Measurements from ENCODE around the gene ZBTB20.

Gene ZBTB20

DNA sequence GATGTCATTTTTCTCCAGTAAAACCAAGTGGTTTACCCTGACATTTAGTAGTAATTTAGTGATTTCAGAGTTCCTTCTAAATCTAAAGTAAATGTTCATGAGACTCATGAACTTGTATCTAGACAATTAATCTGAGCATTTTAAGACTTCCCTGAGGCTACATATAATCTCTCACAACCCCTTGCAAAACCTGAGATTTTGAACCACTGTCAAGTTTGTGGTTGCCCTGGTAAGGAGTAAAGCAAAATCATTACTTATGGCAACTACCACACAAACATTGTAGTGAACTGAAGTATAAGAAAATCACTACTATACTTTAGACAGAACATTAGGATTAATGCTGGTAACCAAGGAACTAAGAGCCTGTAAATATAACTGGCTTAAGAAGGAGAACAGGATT is 483.1 kb downstream of the ZBTB20 start:
- no peak for DNase-seq

DNA sequence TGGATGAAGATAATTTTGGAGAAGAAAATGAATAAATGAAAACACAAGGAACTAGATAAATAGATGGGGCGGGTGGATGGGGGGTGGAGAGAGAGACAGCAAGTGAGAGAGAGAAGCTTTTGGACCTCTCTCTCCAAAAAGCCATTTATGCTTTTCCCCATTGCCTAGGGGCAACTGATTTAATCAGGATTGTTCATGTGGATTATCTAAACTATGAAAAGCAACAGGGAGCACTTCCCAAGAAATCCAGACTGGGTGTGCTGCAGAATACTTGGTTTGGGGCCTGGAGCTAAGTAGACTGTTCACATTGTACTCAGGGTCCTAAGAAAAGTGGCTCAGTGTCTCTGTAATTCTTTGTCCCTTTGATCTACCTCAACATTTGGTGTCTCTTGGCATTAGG is 486.3 kb downstream of the ZBTB20 start:
- no peak for DNase-seq

DNA sequence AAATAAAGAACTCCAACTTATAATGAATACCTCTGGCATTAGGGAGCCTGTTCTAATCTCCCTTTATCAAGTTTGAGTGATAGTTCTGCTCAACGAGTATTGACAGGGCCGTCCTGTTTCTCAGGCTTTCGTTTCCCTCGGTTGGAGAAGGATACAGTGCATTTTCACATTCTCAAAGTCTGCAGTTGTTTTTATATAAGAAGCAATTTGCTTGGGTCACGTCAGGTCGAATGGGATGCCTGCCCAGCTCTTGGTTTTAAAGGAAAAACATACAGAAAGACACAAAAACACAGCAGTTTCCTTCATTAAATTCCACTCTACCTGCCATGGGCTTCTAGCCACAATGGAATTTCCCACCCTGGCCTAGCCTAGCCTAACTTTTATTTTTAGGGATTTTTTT is 487.0 kb downstream of the ZBTB20 start:
- no peak for DNase-seq

DNA sequence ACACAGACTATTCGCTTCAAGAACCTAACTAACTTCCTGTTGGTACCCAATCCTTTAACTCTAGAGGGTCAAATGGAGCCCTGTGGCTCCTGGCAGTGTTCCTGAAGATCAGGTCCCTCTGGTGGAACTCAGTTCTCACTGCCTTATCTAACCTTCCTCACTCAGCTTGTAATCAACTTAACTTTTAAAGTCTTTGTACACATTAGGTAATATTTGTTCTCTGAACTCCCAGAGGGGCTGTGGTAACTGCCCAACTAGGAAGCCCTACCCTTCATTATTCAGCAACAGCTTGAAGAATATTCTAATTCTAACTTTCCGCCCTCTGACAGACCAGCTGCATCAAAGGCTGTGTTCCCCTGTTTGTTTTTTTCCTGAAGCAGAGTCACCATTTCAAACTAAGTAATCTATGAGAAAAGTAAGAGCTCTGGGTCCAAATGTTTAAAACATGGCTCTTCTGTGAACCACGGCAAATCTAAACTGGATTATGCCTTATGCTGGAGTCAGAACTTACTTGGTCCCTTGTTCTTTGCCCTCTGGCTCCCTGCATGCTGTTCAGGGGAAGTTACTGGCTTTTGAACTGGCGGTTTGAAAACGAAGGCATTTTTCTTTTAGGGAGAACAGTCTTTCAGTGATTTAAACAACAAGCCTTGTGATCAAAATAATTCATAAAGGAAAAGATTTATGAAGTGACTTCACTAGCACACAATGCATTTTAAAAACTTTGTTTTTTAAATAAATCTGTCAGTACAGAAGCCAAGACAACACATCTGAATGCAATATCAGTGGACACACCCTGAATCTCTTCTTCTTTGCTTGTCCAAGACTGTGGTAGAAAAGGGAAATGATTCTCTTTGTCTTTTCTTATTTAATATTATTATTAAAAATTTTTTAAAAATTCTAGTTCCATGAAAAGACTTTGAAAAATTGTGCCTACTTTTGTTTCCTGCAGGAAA is 487.7 kb downstream of the ZBTB20 start:
- DNase-seq: no peak

DNA sequence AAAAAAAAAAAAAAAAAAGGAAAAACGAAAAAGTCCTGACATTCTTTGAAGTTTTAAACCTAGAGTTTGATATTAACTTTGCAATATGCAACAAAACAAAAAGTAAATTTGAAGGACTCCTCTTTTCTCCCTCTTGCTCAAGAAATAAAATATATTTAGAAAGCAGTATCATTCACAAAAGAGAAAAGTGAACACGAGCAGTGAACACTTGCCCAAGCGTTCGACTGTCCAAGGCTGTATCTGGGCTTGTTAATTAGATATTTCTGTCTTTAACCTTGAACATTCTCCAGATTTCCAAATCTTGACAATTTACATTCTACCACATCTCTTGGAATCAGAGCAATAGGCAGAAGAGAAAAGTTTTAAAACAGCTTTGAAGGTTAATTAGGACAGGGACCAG is 495.5 kb downstream of the ZBTB20 start:
- no peak for DNase-seq

DNA sequence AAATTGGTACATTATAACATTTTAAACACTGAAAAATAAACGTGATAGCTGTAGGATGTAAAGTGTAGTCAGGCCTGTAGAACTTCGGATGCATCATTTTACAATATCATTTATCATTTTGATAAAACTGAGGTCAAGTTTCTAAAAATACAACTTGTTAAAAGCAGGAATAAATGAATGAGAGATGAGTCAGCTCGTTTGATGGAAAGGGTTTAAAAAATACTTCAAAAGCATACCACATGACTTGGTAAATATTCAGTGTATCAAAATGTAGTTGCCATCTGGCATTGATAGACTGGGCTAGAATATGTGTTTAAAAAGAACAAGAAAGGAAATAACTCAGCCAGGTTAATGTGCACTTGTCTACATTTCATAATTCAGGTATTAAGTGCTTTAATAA is 496.3 kb downstream of the ZBTB20 start:
- DNase-seq: peak; percentile 38

DNA sequence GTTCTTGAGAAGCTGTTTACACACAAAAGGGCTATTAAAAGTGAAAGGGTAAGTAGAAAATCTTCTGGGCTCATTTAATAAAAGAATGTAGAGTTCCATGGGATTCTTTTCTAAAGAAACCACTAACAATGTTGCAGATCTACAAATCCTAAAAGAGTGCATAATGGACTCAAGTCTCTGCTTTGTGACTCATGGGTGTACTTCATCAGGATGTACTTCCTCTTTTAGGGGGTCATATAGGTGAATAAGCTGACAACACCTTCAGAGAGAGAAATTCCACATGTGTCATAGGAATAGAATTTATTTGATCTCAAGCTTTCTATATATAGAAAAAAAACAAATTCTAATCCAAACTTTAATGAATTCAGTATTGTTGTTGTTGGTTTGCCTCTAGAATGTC is 497.8 kb downstream of the ZBTB20 start:
- DNase-seq: no peak

DNA sequence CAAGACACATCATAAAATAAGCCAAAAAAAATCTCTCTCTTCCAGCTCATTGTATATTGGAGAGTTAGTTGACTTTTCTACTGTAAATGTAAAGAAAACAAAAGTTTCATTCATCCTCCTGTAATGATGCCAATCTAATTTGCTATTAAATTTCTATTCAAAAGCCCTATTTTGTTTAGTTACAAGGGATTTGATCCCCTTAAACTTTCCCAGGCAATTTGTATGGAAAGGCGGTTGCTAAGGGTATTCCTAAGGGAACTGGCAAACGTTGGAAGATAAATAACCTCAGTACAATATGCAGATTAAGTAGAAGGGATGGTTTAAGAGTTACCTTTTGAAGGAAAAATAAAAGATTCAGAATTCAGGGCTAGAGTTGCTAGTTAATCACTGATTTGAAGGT is 500.6 kb downstream of the ZBTB20 start:
- no peak for DNase-seq

DNA sequence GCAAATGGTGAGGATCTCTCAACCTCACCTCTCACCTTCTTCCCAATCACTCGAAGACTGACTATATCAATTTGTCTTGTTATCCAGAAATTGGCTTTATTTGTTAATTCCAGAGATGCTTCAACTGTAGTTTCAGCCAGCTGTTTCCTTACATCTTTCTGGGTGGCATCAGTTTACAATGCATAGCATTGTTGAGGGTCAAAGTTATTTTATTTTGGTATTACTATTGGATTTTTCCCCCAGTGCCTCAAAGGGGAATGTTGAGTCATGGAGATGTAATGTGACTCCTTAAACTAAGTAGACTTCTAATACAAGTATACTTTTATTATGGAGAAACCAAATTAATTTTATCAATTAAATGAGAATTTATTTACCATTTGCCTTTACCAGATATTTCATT is 501.7 kb downstream of the ZBTB20 start:
- DNase-seq: no peak

DNA sequence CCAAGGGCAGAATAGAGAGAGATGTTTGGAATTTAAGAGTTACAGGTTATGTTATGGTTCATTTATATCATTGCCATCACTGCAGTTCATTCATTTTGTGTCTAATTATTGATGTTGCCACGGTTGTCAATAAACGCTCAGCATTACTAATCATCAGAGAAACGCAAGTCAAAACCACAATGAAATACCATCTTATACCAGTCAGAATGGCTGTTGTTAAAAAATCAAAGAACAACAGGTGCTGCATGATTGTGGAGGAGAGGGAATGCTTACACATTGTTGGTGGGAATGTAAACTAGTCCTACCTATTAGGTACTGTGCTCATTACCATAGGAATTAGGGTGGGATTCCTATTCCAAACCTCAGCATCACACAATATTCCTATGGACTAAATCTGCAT is 502.7 kb downstream of the ZBTB20 start:
- DNase-seq: no peak

DNA sequence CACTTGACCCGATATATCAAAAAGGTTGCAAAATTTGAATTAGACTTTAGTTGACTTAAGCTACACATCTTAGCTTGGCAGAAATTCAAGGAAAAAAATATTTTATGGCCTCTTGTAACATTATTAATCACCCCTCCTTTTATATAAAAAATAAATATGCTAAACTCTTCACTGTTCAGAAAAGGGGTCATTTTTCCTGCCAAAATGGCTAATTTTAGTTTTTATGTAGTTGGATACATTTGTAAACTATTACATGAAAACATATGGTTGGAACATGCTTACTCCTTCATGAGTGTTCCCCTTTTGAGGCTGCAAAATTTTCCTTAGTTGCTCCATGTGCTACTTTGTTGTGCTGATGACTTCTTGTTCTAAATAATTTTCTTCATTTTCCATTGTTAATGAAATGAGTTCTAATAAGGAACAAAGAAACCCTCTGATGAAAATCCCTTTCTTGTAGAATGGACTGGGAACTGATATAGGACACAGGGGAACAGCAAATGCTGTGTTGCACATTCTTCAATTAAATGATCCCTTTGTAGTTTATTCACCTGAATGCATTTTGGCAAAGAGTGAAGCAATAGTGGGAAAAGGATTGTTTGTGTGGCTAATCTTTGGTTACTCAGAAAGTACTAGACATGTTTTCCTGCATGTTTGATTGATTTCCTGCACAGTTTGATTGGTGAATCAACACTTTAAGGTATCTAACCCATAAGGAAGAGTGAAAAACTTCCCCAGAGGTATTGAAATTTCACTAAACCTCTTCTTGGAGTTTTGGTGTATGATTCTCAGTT is 503.9 kb downstream of the ZBTB20 start:
- DNase-seq: no peak

DNA sequence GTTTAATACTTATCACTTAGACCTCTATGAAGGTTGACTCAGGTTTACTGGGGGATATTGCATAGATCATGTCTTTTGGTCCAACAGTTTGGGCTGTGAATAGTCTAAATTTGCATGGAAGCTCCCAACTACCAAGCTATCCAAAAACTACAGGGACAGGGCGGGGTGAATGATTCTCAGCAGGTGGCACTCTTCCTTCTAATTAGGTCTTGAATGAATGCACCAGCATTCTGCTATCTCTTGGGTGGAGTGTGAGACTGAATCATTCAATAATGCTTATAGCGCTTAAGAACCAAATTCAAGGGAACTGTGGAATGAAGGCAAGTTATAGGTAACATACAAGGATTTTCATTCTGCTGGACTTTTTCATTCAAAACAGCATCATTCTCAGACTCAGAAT is 507.0 kb downstream of the ZBTB20 start:
- no peak for DNase-seq

DNA sequence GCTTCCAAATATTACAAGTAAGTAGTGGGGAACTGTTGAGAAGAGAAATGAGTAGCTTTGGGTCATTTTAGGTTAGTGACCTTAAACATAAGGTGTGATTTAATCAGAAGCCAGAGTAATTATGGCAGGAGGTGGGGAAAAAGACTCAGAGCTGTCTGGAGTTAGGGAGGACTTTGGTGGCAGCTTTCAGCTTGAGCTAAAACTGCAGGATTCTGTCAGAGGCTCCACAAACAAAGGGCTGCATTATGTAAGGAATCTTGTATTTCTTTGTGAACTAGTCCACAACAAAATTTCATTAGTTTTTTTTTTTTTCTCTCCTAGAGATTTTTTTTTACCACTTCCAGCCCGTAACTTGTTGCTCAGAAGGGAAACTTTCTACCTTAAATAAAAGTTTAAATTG is 507.9 kb downstream of the ZBTB20 start:
- DNase-seq: no peak

DNA sequence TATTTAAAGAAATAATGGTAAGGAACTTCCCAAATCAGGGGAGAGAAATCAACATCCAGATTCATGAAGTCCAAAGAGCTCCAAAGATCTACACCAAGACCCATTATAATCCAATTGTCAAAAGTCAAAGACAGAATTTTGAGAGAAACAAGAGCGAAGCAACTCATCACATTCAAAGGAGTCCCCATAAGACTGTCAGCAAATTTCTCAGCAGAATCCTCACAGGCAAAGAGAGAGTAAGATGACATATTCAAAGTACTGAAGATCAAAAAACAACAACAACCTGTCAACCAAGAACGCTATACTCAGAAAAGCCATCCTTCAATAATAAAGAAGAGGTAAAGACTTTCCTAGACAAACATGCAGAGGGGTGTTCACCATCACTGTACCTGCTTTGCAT is 511.2 kb downstream of the ZBTB20 start:
- no peak for DNase-seq

DNA sequence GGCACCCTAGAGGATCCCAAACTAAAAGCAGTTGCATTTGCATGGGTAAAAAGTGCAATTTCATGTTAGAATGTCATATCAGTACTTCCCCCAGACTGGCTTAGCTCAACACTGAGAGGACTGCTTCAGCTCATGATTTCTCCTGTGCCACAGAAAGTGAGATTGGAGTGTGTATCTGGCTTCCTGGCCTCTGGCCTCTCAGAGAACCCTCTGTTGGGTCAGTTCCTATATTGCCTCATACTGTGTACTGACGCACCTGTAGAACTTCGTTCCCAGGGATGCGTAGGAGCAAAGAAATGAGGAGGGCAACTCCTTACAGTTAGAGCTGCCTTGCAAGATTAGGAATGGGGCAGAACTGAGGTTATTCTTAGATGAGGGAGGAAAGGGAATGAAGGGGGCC is 512.5 kb downstream of the ZBTB20 start:
- no peak for DNase-seq

DNA sequence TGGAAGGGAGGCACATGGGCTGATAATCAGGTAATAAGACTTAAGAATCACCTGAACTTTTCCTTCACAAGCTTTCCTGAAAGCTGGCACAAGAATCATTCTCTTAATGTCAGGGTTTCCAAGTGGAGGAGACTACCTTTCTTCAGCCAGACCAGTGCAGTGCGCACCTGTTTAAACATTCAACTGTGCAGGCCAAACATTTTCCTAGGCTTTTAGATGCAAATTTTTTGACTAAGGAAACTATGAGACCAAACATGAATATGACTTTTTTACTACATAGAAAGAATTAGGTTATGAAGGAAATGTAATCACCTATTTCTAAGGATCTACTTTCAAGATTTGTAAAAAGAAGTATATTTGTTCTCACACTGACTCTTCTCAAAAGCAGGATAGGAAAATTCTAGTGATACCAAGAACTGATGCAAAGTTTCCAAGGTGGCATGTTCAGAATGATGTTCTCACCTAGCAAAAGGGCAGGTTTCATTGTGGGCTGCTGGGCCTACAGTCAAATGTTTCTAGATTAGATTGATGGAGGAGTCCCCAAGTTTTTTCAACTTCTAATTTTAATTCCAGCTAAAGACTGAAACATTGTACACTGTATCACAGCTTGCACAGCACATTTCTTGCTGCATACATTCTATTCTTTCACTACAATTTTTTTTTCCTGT is 514.2 kb downstream of the ZBTB20 start:
- no peak for DNase-seq

DNA sequence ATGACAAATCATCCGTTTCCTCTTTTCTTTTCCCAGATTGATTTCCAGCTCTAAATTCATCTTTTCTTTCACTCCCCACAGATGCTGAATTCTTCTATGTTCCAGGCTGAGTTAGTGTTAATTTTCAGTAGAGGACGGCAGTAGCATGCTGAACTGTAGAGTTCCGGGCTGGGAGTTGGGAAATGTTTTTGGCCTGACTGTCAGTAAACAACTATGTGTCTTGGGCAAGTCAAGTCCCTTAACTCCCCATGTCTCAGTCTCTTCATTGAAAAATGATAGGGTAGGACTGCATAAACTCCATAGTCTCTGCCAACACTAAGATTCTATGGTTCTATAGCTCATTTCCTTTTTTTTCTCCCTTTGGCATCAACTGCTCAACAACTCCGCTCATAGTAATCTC is 519.3 kb downstream of the ZBTB20 start:
- no peak for DNase-seq

DNA sequence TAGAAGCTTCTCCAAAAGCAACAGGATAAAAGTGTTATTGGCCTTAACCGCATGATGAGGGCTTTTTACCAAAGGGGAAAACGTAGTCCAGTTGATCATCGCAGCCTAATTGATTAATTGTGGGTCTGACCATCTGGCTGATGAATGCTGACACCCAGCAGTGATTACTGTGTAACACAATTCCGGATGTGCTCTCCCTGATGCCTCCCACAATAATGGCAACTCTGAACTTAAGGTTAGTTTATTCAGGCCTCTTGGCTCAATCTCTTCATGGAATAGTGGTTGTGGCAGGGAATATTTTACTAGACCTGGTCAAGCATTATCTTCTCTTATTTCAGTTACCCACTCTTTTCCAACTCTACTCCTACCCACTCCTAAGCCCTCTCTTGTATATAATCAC is 520.3 kb downstream of the ZBTB20 start:
- no peak for DNase-seq

DNA sequence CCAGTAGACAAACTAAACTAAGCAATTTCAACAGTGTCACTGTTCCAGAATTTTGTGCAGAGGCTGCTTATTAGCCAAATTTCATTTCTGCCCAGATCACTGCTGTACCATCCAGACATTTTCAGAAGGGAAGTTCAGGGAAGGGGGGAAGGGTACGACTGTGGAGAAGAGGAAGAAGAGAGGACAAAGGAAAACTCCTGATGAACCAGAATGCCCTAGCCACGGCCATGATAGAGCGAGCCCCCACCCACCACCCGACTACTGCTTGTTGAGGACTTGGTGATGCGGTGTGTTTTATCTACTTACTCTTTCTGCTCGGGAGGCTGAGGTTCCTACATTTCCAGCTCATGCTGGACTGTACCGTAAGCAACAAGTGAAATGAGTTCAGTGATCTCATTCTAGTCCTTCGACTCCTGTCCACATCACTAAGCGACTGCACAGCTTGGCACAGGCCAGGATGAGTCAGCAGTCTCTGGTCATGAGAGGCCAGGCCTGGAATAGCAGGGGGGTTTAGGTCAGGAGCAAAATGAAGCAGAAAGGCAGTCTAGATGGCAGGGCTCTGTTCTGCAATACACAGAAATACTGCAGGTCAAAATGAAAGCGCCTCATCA is 522.4 kb downstream of the ZBTB20 start:
- DNase-seq: no peak

DNA sequence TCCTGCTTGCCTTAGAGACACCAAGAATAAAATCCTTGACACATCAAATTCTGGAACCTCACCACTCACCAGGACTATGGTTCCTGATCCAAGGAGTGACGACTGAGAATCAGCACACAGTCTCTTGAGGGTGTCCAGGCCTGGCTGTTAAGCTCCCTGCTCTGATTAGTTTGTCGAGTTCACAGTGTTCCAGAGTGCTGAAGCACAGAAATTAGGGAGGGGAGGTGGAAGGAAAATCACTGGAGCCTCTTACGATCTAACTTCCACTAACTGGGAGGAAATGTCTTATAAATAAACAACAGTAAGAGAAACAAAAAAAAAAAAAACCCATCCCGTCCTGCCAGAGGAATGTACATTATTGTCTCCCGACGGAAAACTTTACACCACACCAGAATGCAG is 523.0 kb downstream of the ZBTB20 start:
- DNase-seq: no peak

DNA sequence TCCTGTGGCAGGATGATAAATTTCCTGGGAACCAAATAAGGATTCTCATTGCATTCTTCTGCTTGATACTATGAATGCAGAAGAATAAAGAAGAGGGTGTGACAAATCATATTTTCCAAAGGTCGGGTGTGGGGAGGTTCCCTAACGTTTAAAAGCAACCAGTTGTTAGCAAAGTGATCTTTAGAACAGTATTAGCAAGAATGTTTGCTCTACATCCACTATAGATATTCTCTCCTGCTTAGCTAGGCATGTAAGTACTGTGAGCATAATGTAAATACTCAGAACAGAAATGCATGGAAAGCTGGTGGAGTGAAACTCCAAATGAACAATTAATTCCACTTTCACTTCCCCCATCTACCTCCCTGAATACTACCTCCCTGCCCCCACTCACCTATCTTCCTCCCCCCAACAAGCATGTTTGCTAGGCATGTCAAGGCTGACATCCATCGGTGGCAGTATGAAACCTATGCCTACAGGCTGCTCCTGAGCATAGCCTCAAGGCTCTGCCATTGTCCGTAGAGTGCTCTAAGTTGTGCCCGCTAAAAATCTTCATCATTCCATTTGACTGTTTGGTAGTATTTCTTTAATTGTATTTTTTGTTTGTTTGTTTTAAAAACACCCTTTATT is 523.6 kb downstream of the ZBTB20 start:
- DNase-seq: no peak

DNA sequence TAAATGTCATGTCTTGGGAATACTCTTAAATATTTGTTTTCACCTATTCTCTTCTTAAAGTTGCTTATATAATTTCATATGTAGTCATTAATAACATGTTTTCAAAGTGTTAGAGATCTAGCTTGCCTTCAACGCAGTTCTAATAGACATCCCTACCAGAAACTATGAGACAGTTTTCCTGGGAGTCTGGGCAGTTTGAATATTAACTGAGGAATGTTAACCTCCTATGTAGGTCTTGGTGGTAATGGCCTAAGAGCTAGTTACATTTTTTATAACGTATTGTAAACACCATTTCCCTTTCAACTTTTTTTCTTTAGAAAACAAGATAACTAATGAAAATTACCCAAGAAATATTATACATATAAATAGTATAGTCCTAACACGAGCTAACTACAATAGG is 525.1 kb downstream of the ZBTB20 start:
- no peak for DNase-seq

DNA sequence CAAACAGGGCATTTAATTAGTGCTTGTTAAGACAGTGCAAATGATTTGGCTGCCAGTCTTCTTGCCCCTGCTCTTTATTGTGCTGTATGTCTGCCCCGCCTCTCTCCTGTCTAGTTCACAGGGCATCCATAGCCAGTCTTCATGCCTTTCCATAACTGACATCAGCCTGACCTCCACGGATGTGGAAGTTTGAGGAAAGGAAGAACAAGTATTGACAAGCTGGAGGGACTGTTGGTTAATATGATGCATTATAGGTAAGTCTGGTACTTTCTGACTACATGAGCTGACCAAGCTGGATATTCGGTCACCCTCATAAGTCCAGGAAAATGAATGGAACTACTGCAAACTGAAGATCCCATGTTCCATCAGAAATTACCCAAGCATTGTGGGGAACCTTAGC is 527.3 kb downstream of the ZBTB20 start:
- DNase-seq: no peak

Measured in DMS79 treated with DMSO at 0.1 percent for 48 hours (cell line).